HG02870 (cell line): ENCODE results near the gene THBS4.
"Not testable (repeated sequence)": the region's sequence is repeated elsewhere in the genome, so short reads cannot be mapped to it uniquely, and the experiment has no call there.

Experiments used
- ATAC-seq: cut with Tn5 transposase; IDR thresholded peaks from one replicate; pipeline ENCODE4 v1.9.1; 2021; ENCODE audit warnings: mild to moderate bottlenecking, moderate library complexity; ENCODE audit not compliant: unreplicated experiment

THBS4 gene

GRCh38 chr5:80072103-80073073, 37.2 kb downstream of the THBS4 start:
- ATAC-seq, result no peak

GRCh38 chr5:80076131-80077050, 41.2 kb downstream of the THBS4 start:
- no peak for ATAC-seq

- no peak for ATAC-seq
Observed at GRCh38 chr5:80077051-80077714, 42.0 kb downstream of the THBS4 start.

- no peak for ATAC-seq
Observed at GRCh38 chr5:80078921-80079320, 43.8 kb downstream of the THBS4 start.

GRCh38 chr5:80082281-80082680, 47.1 kb downstream of the THBS4 start:
- ATAC-seq, result no peak

GRCh38 chr5:80082731-80083100, 47.6 kb downstream of the THBS4 start:
- ATAC-seq, result no peak

- no peak for ATAC-seq
Observed at GRCh38 chr5:80083101-80083890, 48.1 kb downstream of the THBS4 start.

GRCh38 chr5:80090884-80091166, 55.7 kb downstream of the THBS4 start:
- ATAC-seq, result no peak

- ATAC-seq, result not testable (repeated sequence)
Observed at GRCh38 chr5:80091792-80092192, 56.6 kb downstream of the THBS4 start.

GRCh38 chr5:80092486-80093107, 57.4 kb downstream of the THBS4 start:
- ATAC-seq, result no peak

GRCh38 chr5:80093796-80094195, 58.6 kb downstream of the THBS4 start:
- no peak for ATAC-seq

- ATAC-seq, result no peak
Observed at GRCh38 chr5:80094236-80094738, 59.1 kb downstream of the THBS4 start.

- no peak for ATAC-seq
Observed at GRCh38 chr5:80097451-80097850, 62.3 kb downstream of the THBS4 start.

- no peak for ATAC-seq
Observed at GRCh38 chr5:80101993-80102392, 66.8 kb downstream of the THBS4 start.

- no peak for ATAC-seq
Observed at GRCh38 chr5:80103371-80103770, 68.2 kb downstream of the THBS4 start.

- no peak for ATAC-seq
Observed at GRCh38 chr5:80105698-80106439, 70.7 kb downstream of the THBS4 start.

GRCh38 chr5:80106916-80107315, 71.8 kb downstream of the THBS4 start:
- ATAC-seq, result no peak

GRCh38 chr5:80109646-80110478, 74.7 kb downstream of the THBS4 start:
- no peak for ATAC-seq
